Stimulated activated CD4-positive, alpha-beta T cell treated with anti-CD3 and anti-CD28 coated beads, Interleukin-15, amount 100 ng/mL, for 1 hour (primary cell): ENCODE measurements around the gene HIP1.
"Not testable (repeated sequence)": the region's sequence is repeated elsewhere in the genome, so short reads cannot be mapped to it uniquely, and the experiment has no call there.

Experiments
- DNase-seq, 2 donors: peaks; one replicate each; pipeline ENCODE4 v3.0.0-alpha.2; 2020; ENCODE audit warnings: low read depth in 1 of 2, low spot score in 1 of 2

Gene HIP1

GRCh38 chr7:75717746-75718145 lies 21.0 kb downstream of the HIP1 start:
- DNase-seq: not testable (repeated sequence)

- no peak for DNase-seq
These were observed 21.6 kb downstream of the HIP1 start for GRCh38 chr7:75716992-75717626.

- DNase-seq: no peak
These were observed 22.9 kb downstream of the HIP1 start for GRCh38 chr7:75715864-75716263.

GRCh38 chr7:75712517-75713361 lies 26.0 kb downstream of the HIP1 start:
- no peak for DNase-seq

- DNase-seq: no peak
These were observed 26.9 kb downstream of the HIP1 start for GRCh38 chr7:75711656-75712514.

- no peak for DNase-seq
These were observed 27.7 kb downstream of the HIP1 start for GRCh38 chr7:75711076-75711475.

GRCh38 chr7:75704928-75705327 lies 33.8 kb downstream of the HIP1 start:
- no peak for DNase-seq

- no peak for DNase-seq
These were observed 36.2 kb downstream of the HIP1 start for GRCh38 chr7:75702515-75702914.

- no peak for DNase-seq
These were observed 38.7 kb downstream of the HIP1 start for GRCh38 chr7:75699993-75700392.

GRCh38 chr7:75698358-75698757 lies 40.4 kb downstream of the HIP1 start:
- DNase-seq: no peak

GRCh38 chr7:75696263-75697037 lies 42.3 kb downstream of the HIP1 start:
- DNase-seq: no peak

- DNase-seq: no peak
These were observed 43.9 kb downstream of the HIP1 start for GRCh38 chr7:75694638-75695399.

GRCh38 chr7:75693668-75694067 lies 45.1 kb downstream of the HIP1 start:
- DNase-seq: not testable (repeated sequence)

GRCh38 chr7:75691793-75692543 lies 46.8 kb downstream of the HIP1 start:
- DNase-seq: no peak

- no peak for DNase-seq
These were observed 48.6 kb downstream of the HIP1 start for GRCh38 chr7:75690121-75690523.

GRCh38 chr7:75689246-75690099 lies 49.3 kb downstream of the HIP1 start:
- no peak for DNase-seq

GRCh38 chr7:75688200-75689136 lies 50.3 kb downstream of the HIP1 start:
- DNase-seq: no peak
